ENCODE measurements around the gene NPAS3.
A peak's percentile ranks its signal among the peaks of the same experiment; 100 is the strongest.

Gene NPAS3

GRCh38 chr14:33420051-33420627 lies 481.5 kb downstream of the NPAS3 start:
- no peak for TF ChIP-seq CTCF (IDR thresholded peaks at IDR 0.05; ENCODE audit: low read depth, low read length, missing control alignments)
- no peak overlapping the region for H3K4me3 ChIP-seq (replicated peaks; ENCODE audit: low read depth, low read length)
- no peak for DNase-seq (ENCODE audit: extremely low read depth, low read depth)

GRCh38 chr14:33430414-33431035 lies 491.8 kb downstream of the NPAS3 start:
- DNase-seq (ENCODE audit: extremely low read depth, low read depth) = no peak
- TF ChIP-seq CTCF (IDR thresholded peaks at IDR 0.05; ENCODE audit: low read depth, low read length, missing control alignments) = no peak
- no peak overlapping the region for H3K4me3 ChIP-seq (replicated peaks; ENCODE audit: low read depth, low read length)

- peak; percentile 49 for TF ChIP-seq CTCF (IDR thresholded peaks at IDR 0.05; ENCODE audit: low read depth, low read length, missing control alignments)
- no peak overlapping the region for H3K4me3 ChIP-seq (replicated peaks; ENCODE audit: low read depth, low read length)
- no peak for DNase-seq (ENCODE audit: extremely low read depth, low read depth)
Measured at GRCh38 chr14:33432407-33433023, 493.8 kb downstream of the NPAS3 start.

- DNase-seq (ENCODE audit: extremely low read depth, low read depth) = no peak
- no peak for TF ChIP-seq CTCF (IDR thresholded peaks at IDR 0.05; ENCODE audit: low read depth, low read length, missing control alignments)
- H3K4me3 ChIP-seq (replicated peaks; ENCODE audit: low read depth, low read length) = no peak overlapping the region
Measured at GRCh38 chr14:33433396-33433795, 494.7 kb downstream of the NPAS3 start.

DNA sequence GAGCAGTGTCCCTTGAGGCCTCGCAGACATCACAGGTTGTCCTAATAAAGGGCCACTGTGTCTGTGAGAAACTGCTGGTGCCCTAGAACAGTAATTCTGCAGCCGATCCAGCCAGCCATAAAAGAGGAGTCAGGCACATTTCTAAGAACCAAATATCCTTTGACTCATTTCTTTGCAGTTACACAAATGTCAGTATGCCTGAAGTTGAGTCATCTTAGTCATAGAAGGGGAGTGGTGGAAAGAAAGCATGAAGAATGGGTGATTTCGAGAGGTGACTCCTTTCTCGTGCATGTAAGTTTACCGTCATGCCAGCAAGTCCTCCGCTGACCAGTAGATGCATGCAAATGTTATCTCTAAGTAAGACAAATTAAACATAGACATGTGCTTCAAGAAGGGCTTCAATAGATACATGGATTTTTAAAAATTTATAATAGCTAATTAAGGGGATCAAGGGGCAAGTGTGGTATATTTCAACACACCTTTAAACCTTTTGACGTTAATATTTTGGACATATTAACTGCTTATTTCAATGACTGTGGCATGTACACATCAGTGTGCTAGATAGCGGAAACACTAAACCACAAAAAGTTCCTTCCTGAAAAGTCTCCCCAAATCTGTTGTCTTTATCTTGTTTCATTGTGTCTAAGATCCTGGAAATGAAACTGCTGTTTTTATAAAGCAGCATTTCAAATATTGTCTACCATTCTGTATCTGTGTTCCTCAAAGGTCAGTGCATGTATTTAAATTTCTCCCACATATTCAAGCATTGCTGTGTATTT lies 497.4 kb downstream of the NPAS3 start:
- TF ChIP-seq CTCF (IDR thresholded peaks at IDR 0.05; ENCODE audit: low read depth, low read length, missing control alignments) = no peak
- H3K4me3 ChIP-seq (replicated peaks; ENCODE audit: low read depth, low read length) = no peak overlapping the region
- DNase-seq (ENCODE audit: extremely low read depth, low read depth) = peak; percentile 11

- no peak for TF ChIP-seq CTCF (IDR thresholded peaks at IDR 0.05; ENCODE audit: low read depth, low read length, missing control alignments)
- no peak for DNase-seq (ENCODE audit: extremely low read depth, low read depth)
- H3K4me3 ChIP-seq (replicated peaks; ENCODE audit: low read depth, low read length) = no peak overlapping the region
Measured at GRCh38 chr14:33441633-33442032, 503.0 kb downstream of the NPAS3 start.
